Measurements from ENCODE around the gene JUN.

The JUN gene

GRCh38 chr1:58773406-58773840, 10.4 kb downstream of the JUN start:
- peaks cover 4% of the 10 kb centered on the region for H3K27me3 Mint-ChIP-seq (ENCODE audit: low read depth)
- TF ChIP-seq, protein P1, sequence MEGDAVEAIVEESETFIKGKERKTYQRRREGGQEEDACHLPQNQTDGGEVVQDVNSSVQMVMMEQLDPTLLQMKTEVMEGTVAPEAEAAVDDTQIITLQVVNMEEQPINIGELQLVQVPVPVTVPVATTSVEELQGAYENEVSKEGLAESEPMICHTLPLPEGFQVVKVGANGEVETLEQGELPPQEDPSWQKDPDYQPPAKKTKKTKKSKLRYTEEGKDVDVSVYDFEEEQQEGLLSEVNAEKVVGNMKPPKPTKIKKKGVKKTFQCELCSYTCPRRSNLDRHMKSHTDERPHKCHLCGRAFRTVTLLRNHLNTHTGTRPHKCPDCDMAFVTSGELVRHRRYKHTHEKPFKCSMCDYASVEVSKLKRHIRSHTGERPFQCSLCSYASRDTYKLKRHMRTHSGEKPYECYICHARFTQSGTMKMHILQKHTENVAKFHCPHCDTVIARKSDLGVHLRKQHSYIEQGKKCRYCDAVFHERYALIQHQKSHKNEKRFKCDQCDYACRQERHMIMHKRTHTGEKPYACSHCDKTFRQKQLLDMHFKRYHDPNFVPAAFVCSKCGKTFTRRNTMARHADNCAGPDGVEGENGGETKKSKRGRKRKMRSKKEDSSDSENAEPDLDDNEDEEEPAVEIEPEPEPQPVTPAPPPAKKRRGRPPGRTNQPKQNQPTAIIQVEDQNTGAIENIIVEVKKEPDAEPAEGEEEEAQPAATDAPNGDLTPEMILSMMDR (IDR thresholded peaks at IDR 0.05; ENCODE audit: unreplicated experiment in 3 of 3): no peak
- H3K9me3 Mint-ChIP-seq: no peaks in the 10 kb centered on the region
- peaks cover 12% of the 10 kb centered on the region for H3K4me1 Mint-ChIP-seq
- no peak overlapping the region for H3K4me3 Mint-ChIP-seq
- H3K36me3 Mint-ChIP-seq (ENCODE audit: low read depth): no peaks in the 10 kb centered on the region
- peak overlapping the region; percentile 24 to 55 (median 36) for H3K27ac Mint-ChIP-seq

- Mint-ChIP-seq H3K27me3 (ENCODE audit: low read depth) (peaks cover 12% of the 10 kb centered on the region), H3K4me3 (no peak overlapping the region), H3K4me1 (peaks cover 12% of the 10 kb centered on the region), H3K27ac (no peak overlapping the region), H3K36me3 (ENCODE audit: low read depth) (no peaks in the 10 kb centered on the region), H3K9me3 (no peaks in the 10 kb centered on the region)
- TF ChIP-seq, protein P1 (IDR thresholded peaks at IDR 0.05; ENCODE audit: unreplicated experiment in 3 of 3): no peak
These were observed 14.0 kb downstream of the JUN start for GRCh38 chr1:58769809-58770320.

- H3K4me1 Mint-ChIP-seq: peaks cover 12% of the 10 kb centered on the region
- H3K4me3 Mint-ChIP-seq: no peak overlapping the region
- no peaks in the 10 kb centered on the region for H3K36me3 Mint-ChIP-seq (ENCODE audit: low read depth)
- no peak overlapping the region for H3K27ac Mint-ChIP-seq
- H3K9me3 Mint-ChIP-seq: no peaks in the 10 kb centered on the region
- H3K27me3 Mint-ChIP-seq (ENCODE audit: low read depth): peaks cover 13% of the 10 kb centered on the region
- TF ChIP-seq, protein P1 (IDR thresholded peaks at IDR 0.05; ENCODE audit: unreplicated experiment in 3 of 3): peak; percentile 78 to 86 (median 78)
These were observed 14.7 kb downstream of the JUN start for GRCh38 chr1:58768971-58769808.

- Mint-ChIP-seq H3K27ac (no peak overlapping the region), H3K36me3 (ENCODE audit: low read depth) (no peaks in the 10 kb centered on the region), H3K27me3 (ENCODE audit: low read depth) (peaks cover 12% of the 10 kb centered on the region), H3K9me3 (no peaks in the 10 kb centered on the region), H3K4me3 (no peak overlapping the region), H3K4me1 (peaks cover 5% of the 10 kb centered on the region)
- TF ChIP-seq, protein P1 (IDR thresholded peaks at IDR 0.05; ENCODE audit: unreplicated experiment in 3 of 3): no peak
These were observed 15.6 kb downstream of the JUN start for GRCh38 chr1:58768191-58768731.

DNA sequence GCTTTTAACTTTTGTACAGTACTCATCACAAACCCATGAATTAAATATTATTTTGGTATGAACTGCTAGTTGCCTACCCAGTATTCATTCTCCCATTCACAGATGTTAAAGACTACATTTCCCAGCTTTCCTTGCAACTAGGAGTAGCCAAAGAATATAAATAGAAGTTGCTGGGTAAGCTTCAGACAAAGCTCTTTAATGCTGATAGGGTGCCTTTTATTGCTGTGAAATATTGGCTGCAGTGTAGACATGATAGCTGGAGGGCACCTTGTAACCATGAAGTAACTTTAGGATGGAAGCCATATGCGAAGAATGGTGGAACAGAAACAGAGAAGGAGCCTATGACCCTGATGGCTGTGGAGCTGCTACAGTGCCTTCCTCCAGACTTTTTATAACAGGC, 16.7 kb downstream of the JUN start:
- Mint-ChIP-seq H3K4me3 (no peak overlapping the region), H3K27me3 (ENCODE audit: low read depth) (peaks cover 12% of the 10 kb centered on the region), H3K27ac (no peak overlapping the region), H3K4me1 (no peaks in the 10 kb centered on the region), H3K9me3 (no peaks in the 10 kb centered on the region), H3K36me3 (ENCODE audit: low read depth) (no peaks in the 10 kb centered on the region)
- TF ChIP-seq, protein P1 (IDR thresholded peaks at IDR 0.05; ENCODE audit: unreplicated experiment in 3 of 3): no peak
